HG03196 (cell line): ENCODE data around the gene DAW1.
"Not testable (repeated sequence)": the region's sequence is repeated elsewhere in the genome, so short reads cannot be mapped to it uniquely, and the experiment has no call there.

Source experiments
- ATAC-seq: cut with Tn5 transposase; IDR thresholded peaks from one replicate; pipeline ENCODE4 v1.9.1; 2021; ENCODE audit not compliant: unreplicated experiment

The DAW1 gene

GRCh38 chr2:227908266-227909054 is 37.0 kb downstream of the DAW1 start:
- no peak for ATAC-seq

GRCh38 chr2:227914362-227914761 is 42.9 kb downstream of the DAW1 start:
- no peak for ATAC-seq

GRCh38 chr2:227921648-227922047 is 50.2 kb downstream of the DAW1 start:
- ATAC-seq, result no peak

GRCh38 chr2:227932001-227932400 is 60.6 kb downstream of the DAW1 start:
- ATAC-seq, result no peak

- no peak for ATAC-seq
Measured at GRCh38 chr2:227932403-227932802, 61.0 kb downstream of the DAW1 start.

GRCh38 chr2:227933884-227934283 is 62.5 kb downstream of the DAW1 start:
- no peak for ATAC-seq

- not testable (repeated sequence) for ATAC-seq
Measured at GRCh38 chr2:227936249-227936648, 64.8 kb downstream of the DAW1 start.

- ATAC-seq, result no peak
Measured at GRCh38 chr2:227939271-227940027, 68.0 kb downstream of the DAW1 start.

GRCh38 chr2:227942021-227942420 is 70.6 kb downstream of the DAW1 start:
- no peak for ATAC-seq

GRCh38 chr2:227942965-227943364 is 71.5 kb downstream of the DAW1 start:
- no peak for ATAC-seq

- no peak for ATAC-seq
Measured at GRCh38 chr2:227960317-227960716, 88.9 kb downstream of the DAW1 start.

- no peak for ATAC-seq
Measured at GRCh38 chr2:227971619-227972230, 100.3 kb downstream of the DAW1 start.

- ATAC-seq, result no peak
Measured at GRCh38 chr2:227973241-227973640, 101.8 kb downstream of the DAW1 start.
